GM18505 (cell line): Measurements from ENCODE around the gene USP33.
"Not testable (repeated sequence)": the region's sequence is repeated elsewhere in the genome, so short reads cannot be mapped to it uniquely, and the experiment has no call there.

Source experiments
- ATAC-seq: cut with Tn5 transposase; IDR thresholded peaks from one replicate; pipeline ENCODE4 v1.9.1; 2021; ENCODE audit not compliant: unreplicated experiment
- POLR2A ChIP-seq: IDR thresholded peaks from 4 replicates; pipeline ENCODE4 v1.6.1; 2011; ENCODE audit warnings: borderline replicate concordance; ENCODE audit not compliant: insufficient read depth, insufficient read length; ENCODE audit errors: extremely low read depth

The USP33 gene

GRCh38 chr1:77649127-77649526, 110.5 kb downstream of the USP33 start:
- ATAC-seq: no peak
- no peak for TF ChIP-seq POLR2A

GRCh38 chr1:77646224-77646623, 113.4 kb downstream of the USP33 start:
- ATAC-seq: not testable (repeated sequence)
